ENCODE data around the gene LGR6. TPM values are rescaled to one million over a fixed set of nuclear protein-coding genes. Genes with fewer than 3 reads are reported as not detected.
A peak's percentile ranks its signal among the peaks of the same experiment; 100 is the strongest.

Gene LGR6
- total RNA-seq, 1 donor from 2014 or later = 26.0 TPM

GRCh38 chr1:202266061-202266765, 72.6 kb downstream of the LGR6 start:
- peak in 1 of 2 donors; percentile 64 for DNase-seq (ENCODE audit: low spot score in 2 of 2)
- intact Hi-C loops (cut with DNase I) = no loop called here
- no peaks in the 10 kb centered on the region for H3K27me3 ChIP-seq

GRCh38 chr1:202268032-202268431, 74.4 kb downstream of the LGR6 start:
- no peak overlapping the region for H3K4me3 ChIP-seq
- H3K27me3 ChIP-seq = no peaks in the 10 kb centered on the region
- H3K4me1 ChIP-seq = peaks cover 3 to 21% of the 10 kb centered on the region in 2 donors
- H3K9me3 ChIP-seq = no peaks in the 10 kb centered on the region
- intact Hi-C loops (cut with DNase I) = no loop called here
- DNase-seq (ENCODE audit: low spot score in 2 of 2) = peak in 1 of 2 donors; percentile 56
- H3K36me3 ChIP-seq = peaks cover 0 to 5% of the 10 kb centered on the region in 2 donors
- TF ChIP-seq CTCF (IDR thresholded peaks at IDR 0.05) = no peak
- peak overlapping the region; percentile 3 to 7 for H3K27ac ChIP-seq

More at GRCh38 chr1:202266061-202266765, 72.6 kb downstream of the LGR6 start:
- Histone ChIP-seq H3K4me3 (no peak overlapping the region), H3K9me3 (no peaks in the 10 kb centered on the region), H3K27ac (peak overlapping the region; percentile 35 to 38), H3K4me1 (peaks cover 3 to 21% of the 10 kb centered on the region in 2 donors), H3K36me3 (peaks cover 0 to 5% of the 10 kb centered on the region in 2 donors)
- TF ChIP-seq CTCF (IDR thresholded peaks at IDR 0.05) = no peak

GRCh38 chr1:202268817-202269216, 75.2 kb downstream of the LGR6 start:
- Histone ChIP-seq H3K9me3 (no peaks in the 10 kb centered on the region), H3K4me3 (no peak overlapping the region), H3K27ac (peak overlapping the region; percentile 3 to 8), H3K27me3 (no peaks in the 10 kb centered on the region), H3K36me3 (peaks cover 0 to 5% of the 10 kb centered on the region in 2 donors), H3K4me1 (peaks cover 3 to 21% of the 10 kb centered on the region in 2 donors)
- DNase-seq (ENCODE audit: low spot score in 2 of 2) = peak in 1 of 2 donors; percentile 41
- TF ChIP-seq CTCF (IDR thresholded peaks at IDR 0.05) = no peak
- intact Hi-C loops (cut with DNase I) = no loop called here

- peaks cover 0 to 6% of the 10 kb centered on the region in 2 donors for H3K4me1 ChIP-seq
- no peak for TF ChIP-seq CTCF (IDR thresholded peaks at IDR 0.05)
- no peak overlapping the region for H3K4me3 ChIP-seq
- peak overlapping the region; percentile 34 to 62 for H3K27ac ChIP-seq
- no peaks in the 10 kb centered on the region for H3K36me3 ChIP-seq
- no peaks in the 10 kb centered on the region for H3K9me3 ChIP-seq
- intact Hi-C loops (cut with DNase I) = no loop called here
- no peaks in the 10 kb centered on the region for H3K27me3 ChIP-seq
- DNase-seq (ENCODE audit: low spot score in 2 of 2) = peak in 1 of 2 donors; percentile 25
Observed at GRCh38 chr1:202270871-202271326, 77.3 kb downstream of the LGR6 start.

- no peaks in the 10 kb centered on the region for H3K9me3 ChIP-seq
- H3K27me3 ChIP-seq = no peaks in the 10 kb centered on the region
- H3K4me1 ChIP-seq = peaks cover 0 to 3% of the 10 kb centered on the region in 2 donors
- peak in 1 of 2 donors; percentile 34 for DNase-seq (ENCODE audit: low spot score in 2 of 2)
- no peak for TF ChIP-seq CTCF (IDR thresholded peaks at IDR 0.05)
- peaks cover 0 to 6% of the 10 kb centered on the region in 2 donors for H3K36me3 ChIP-seq
- intact Hi-C loops (cut with DNase I) = no loop called here
- H3K4me3 ChIP-seq = no peak overlapping the region
- peak overlapping the region; percentile 28 to 34 for H3K27ac ChIP-seq
Observed at GRCh38 chr1:202272103-202272845, 78.7 kb downstream of the LGR6 start.
